SK-N-SH (cell line): ENCODE measurements around the gene FUT6. TPM values are rescaled to one million over a fixed set of nuclear protein-coding genes. Genes with fewer than 3 reads are reported as not detected.
A peak's percentile ranks its signal among the peaks of the same experiment; 100 is the strongest.

Experiments used
- CTCF ChIA-PET: fragments of 300-600, 350-600 bp; formaldehyde crosslinking; extraction: SDS; loops from one replicate; lab custom pipeline; 2021; lab: Yijun Ruan, JAX
- POLR2A ChIA-PET: fragments of 350-600 bp; sonication (Branson Sonifier 250); formaldehyde crosslinking; extraction: SDS; loops from one replicate; lab custom pipeline; 2020; ENCODE audit warnings: antibody characterized with exemption, inconsistent platforms; lab: Yijun Ruan, JAX
- DNase-seq: peaks from one replicate; pipeline ENCODE4 v3.0.0; 2012
- H2AFZ ChIP-seq: fragments of 200-600 bp; sonication (generic); 2 replicates; pipeline ENCODE4 v1.8.1; 2016; ENCODE audit warnings: antibody characterized with exemption, mild to moderate bottlenecking, low read depth
- H3F3A ChIP-seq: fragments of 200-600 bp; sonication (generic); replicated peaks from 2 replicates; pipeline ENCODE3; 2016; ENCODE audit warnings: antibody characterized with exemption, mild to moderate bottlenecking; ENCODE audit not compliant: insufficient read depth
- H3K27ac ChIP-seq, 2 experiments: fragments of 200-500 bp in 1 of 2; fragments of 200-600 bp in 1 of 2; sonication (Bioruptor generic) in 1 of 2; sonication (generic), shearing (Covaris generic) in 1 of 2; 2 replicates each; pipeline versions ENCODE4 v1.5.1 to v1.6.1; 2014 to 2016; ENCODE audit warnings: low read depth in 2 of 2, inconsistent platforms in 1 of 2, low read length in 1 of 2, mild to moderate bottlenecking in 1 of 2, mixed read lengths in 1 of 2
- H3K27me3 ChIP-seq: fragments of 200-600 bp; sonication (generic), shearing (Covaris generic); 2 replicates; pipeline ENCODE4 v1.6.1; 2016; ENCODE audit warnings: mixed run types; ENCODE audit not compliant: insufficient read depth
- H3K36me3 ChIP-seq, 2 experiments: fragments of 200-500 bp in 1 of 2; fragments of 200-600 bp in 1 of 2; sonication (Bioruptor generic) in 1 of 2; sonication (generic) in 1 of 2; replicated peaks in 1 of 2; 2 replicates each; pipeline versions ENCODE3 to v1.5.1; 2014 to 2016; ENCODE audit warnings: low read length in 1 of 2, mild to moderate bottlenecking in 1 of 2; ENCODE audit not compliant: insufficient read depth in 2 of 2, control insufficient read depth in 1 of 2
- H3K4me1 ChIP-seq, 2 experiments: fragments of 200-500 bp in 1 of 2; fragments of 200-600 bp in 1 of 2; sonication (Bioruptor generic) in 1 of 2; sonication (generic), shearing (Covaris generic) in 1 of 2; 2 replicates each; pipeline versions ENCODE4 v1.5.1 to v1.6.1; 2014 to 2016; ENCODE audit warnings: low read depth in 1 of 2, low read length in 1 of 2, mixed run types in 1 of 2; ENCODE audit not compliant: insufficient read depth in 2 of 2, control insufficient read depth in 1 of 2
- H3K4me2 ChIP-seq: fragments of 200-600 bp; sonication (generic), shearing (Covaris generic); 2 replicates; pipeline ENCODE4 v1.6.1; 2017; ENCODE audit warnings: mixed run types
- H3K4me3 ChIP-seq, 2 experiments: fragments of 200-500 bp in 1 of 2; fragments of 200-600 bp in 1 of 2; sonication (Bioruptor generic) in 1 of 2; sonication (generic), shearing (Covaris generic) in 1 of 2; 2 replicates each; pipeline versions ENCODE4 v1.5.1 to v1.8.1; 2014 to 2016; ENCODE audit warnings: low read depth in 2 of 2, inconsistent platforms in 1 of 2, low read length in 1 of 2, mild to moderate bottlenecking in 1 of 2, mixed read lengths in 1 of 2, moderate library complexity in 1 of 2
- H3K79me2 ChIP-seq: fragments of 200-600 bp; sonication (generic); 2 replicates; pipeline ENCODE4 v1.8.1; 2017; ENCODE audit warnings: mild to moderate bottlenecking; ENCODE audit not compliant: insufficient read depth
- H3K9ac ChIP-seq: fragments of 200-600 bp; sonication (generic); 2 replicates; pipeline ENCODE4 v1.6.1; 2017; ENCODE audit warnings: mixed run types
- H3K9me2 ChIP-seq: fragments of 200-600 bp; sonication (generic); 2 replicates; pipeline ENCODE4 v1.6.1; 2017; ENCODE audit warnings: mixed run types
- H3K9me3 ChIP-seq: fragments of 200-600 bp; sonication (generic); 2 replicates; pipeline ENCODE4 v1.6.1; 2017; ENCODE audit warnings: mixed run types, mild to moderate bottlenecking, moderate library complexity
- H4K20me1 ChIP-seq: fragments of 200-600 bp; sonication (generic); 2 replicates; pipeline ENCODE4 v1.6.1; 2017; ENCODE audit warnings: mild to moderate bottlenecking, mixed run types; ENCODE audit not compliant: insufficient read depth
- CHD2 ChIP-seq: fragments of 150-350 bp; IDR thresholded peaks from 2 replicates; pipeline ENCODE4 v1.6.1; 2018; ENCODE audit warnings: low read length; ENCODE audit not compliant: partially characterized antibody
- ELF1 ChIP-seq: IDR thresholded peaks from 2 replicates; pipeline ENCODE4 v1.4.0; 2012
- EP300 ChIP-seq, 2 experiments: IDR thresholded peaks; 2 replicates each; pipeline versions ENCODE4 v1.4.0 to v1.6.1; 2012; ENCODE audit warnings: borderline replicate concordance in 1 of 2, low read depth in 1 of 2, low read length in 1 of 2
- FOSL2 ChIP-seq: IDR thresholded peaks from 2 replicates; pipeline ENCODE4 v1.4.0; 2012; ENCODE audit warnings: low read depth, mild to moderate bottlenecking, moderate library complexity, borderline replicate concordance
- FOXJ3 ChIP-seq: sonication (generic); formaldehyde crosslinking; IDR thresholded peaks from 2 replicates; pipeline ENCODE4 v1.5.1; 2020; ENCODE audit warnings: mild to moderate bottlenecking, missing genetic modification reagents
- JUND ChIP-seq: IDR thresholded peaks from 2 replicates; pipeline ENCODE4 v1.4.0; 2012
- MEF2A ChIP-seq: IDR thresholded peaks from 2 replicates; pipeline ENCODE4 v1.4.0; 2012; ENCODE audit warnings: low read depth, borderline replicate concordance
- MXI1 ChIP-seq: IDR thresholded peaks from 2 replicates; pipeline ENCODE4 v1.6.1; 2012; ENCODE audit warnings: mild to moderate bottlenecking, low read depth, low read length, improper control_type of control experiment
- NRF1 ChIP-seq: IDR thresholded peaks from 2 replicates; pipeline ENCODE4 v1.6.1; 2012; ENCODE audit warnings: low read depth, mild to moderate bottlenecking, low read length
- POLR2AphosphoS5 ChIP-seq: IDR thresholded peaks from 2 replicates; pipeline ENCODE4 v1.6.1; 2012; ENCODE audit warnings: low read depth, low read length
- RAD21 ChIP-seq: IDR thresholded peaks from 2 replicates; pipeline ENCODE4 v1.6.1; 2012; ENCODE audit warnings: mild to moderate bottlenecking, low read length
- RCOR1 ChIP-seq: fragments of 150-350 bp; IDR thresholded peaks from 2 replicates; pipeline ENCODE4 v1.6.1; 2017; ENCODE audit warnings: antibody characterized with exemption, low read length
- RFX5 ChIP-seq: IDR thresholded peaks from 2 replicates; pipeline ENCODE4 v1.6.1; 2012; ENCODE audit warnings: mild to moderate bottlenecking, improper control_type of control experiment, low read length
- RXRA ChIP-seq: IDR thresholded peaks from 2 replicates; pipeline ENCODE4 v1.4.0; 2012; ENCODE audit warnings: low read depth, mild to moderate bottlenecking, borderline replicate concordance
- SMC3 ChIP-seq: IDR thresholded peaks from 2 replicates; pipeline ENCODE4 v1.6.1; 2012; ENCODE audit warnings: low read depth, low read length, improper control_type of control experiment
- WGBS: methylation state at CpG from one replicate; pipeline ENCODE4 v1.1.6; 2017; ENCODE audit warnings: low lambda C conversion rate; 5-methylcytosine and 5-hydroxymethylcytosine counted together
- polyA plus RNA-seq, 3 experiments: library from polyadenylated mRNA; depleted of rRNA; stranded (reverse); fragments of >200 nt; gene quantifications; 2 replicates each; pipeline ENCODE4 v1.2.3, GENCODE V29; 2012
- TF ChIP-seq, protein P1 (sequence below): IDR thresholded peaks from 2 replicates; pipeline ENCODE4 v1.4.0; 2012; ENCODE audit warnings: low read depth, borderline replicate concordance
- TF ChIP-seq, protein P2 (sequence below): IDR thresholded peaks from 2 replicates; pipeline ENCODE4 v1.4.0; 2012; ENCODE audit warnings: low read depth, borderline replicate concordance
- TF ChIP-seq, protein P3 (sequence below): fragments of 150-350 bp; IDR thresholded peaks from 2 replicates; pipeline ENCODE4 v1.6.1; 2017; ENCODE audit warnings: antibody characterized with exemption, low read length, low read depth, borderline replicate concordance
- TF ChIP-seq, protein P4 (sequence below): IDR thresholded peaks from 2 replicates; pipeline ENCODE4 v1.4.0; 2012; ENCODE audit warnings: low read depth
- TF ChIP-seq, protein P5 (sequence below): IDR thresholded peaks from 2 replicates; pipeline ENCODE4; 2012

The FUT6 gene
- polyA plus RNA-seq, 1 of the 3 experiments (the other 2 are of a cell fraction): not detected

DNA sequence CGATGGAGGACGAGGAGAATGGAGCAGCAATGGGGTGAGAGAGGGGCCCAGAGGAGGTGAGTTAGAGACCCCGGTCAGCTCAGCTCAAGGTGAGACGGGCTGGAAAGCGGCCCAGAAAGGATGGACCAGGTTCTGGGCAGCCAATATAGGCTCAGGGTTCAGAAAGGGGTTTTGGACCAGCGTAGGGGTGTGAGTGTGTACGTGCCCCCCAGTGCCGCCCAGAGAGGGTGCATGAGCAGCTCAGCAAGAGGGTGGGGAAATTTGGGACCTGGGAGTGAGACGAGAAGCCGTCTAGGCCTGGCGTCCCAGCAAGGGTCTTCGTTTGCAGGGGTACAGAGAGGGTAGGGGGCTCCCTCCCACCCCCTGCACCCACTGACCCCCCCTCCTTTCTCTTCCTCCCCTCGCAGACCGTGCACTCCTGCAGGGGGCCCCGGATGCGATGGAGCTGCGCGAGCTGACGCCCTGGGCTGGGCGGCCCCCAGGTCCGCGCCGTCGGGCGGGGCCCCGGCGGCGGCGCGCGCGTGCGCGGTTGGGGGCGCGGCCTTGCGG, 12.1 kb downstream of the FUT6 start:
- H3K4me3 ChIP-seq: peak overlapping the region; percentile 38 to 67; a peak in 3 of 4 replicates
- no peaks in the 10 kb centered on the region for H3K9me2 ChIP-seq
- peak overlapping the region in 1 of 2 experiments; percentile 96; a peak in 2 of 4 replicates for H3K27ac ChIP-seq
- no peaks in the 10 kb centered on the region for H3F3A ChIP-seq
- no peaks in the 10 kb centered on the region for H3K36me3 ChIP-seq
- H3K79me2 ChIP-seq: no peaks in the 10 kb centered on the region
- H4K20me1 ChIP-seq: no peaks in the 10 kb centered on the region
- ChIA-PET POLR2A (interaction anchor here (0.8 to 2.8 kb wide), 17 partner anchors 13 to 911 kb away, joined by 3 to 15 read pairs (median 4); partner anchors contain the start of genes GPR108, NDUFA11 and NRTN), CTCF (interaction anchor here (0.6 to 3.6 kb wide), 9 partner anchors 12 to 195 kb away, joined by 3 to 31 read pairs (median 8); partner anchors contain the start of genes FUT6 and NRTN)
- TF ChIP-seq JUND (no peak), SMC3 (no peak)
- H3K27me3 ChIP-seq: no peaks in the 10 kb centered on the region
- DNase-seq: no peak
- H2AFZ ChIP-seq: peak overlapping the region; percentile 81; the same call in 1 of the 2 replicates
- 36% methylated on average over 10 of the region's 37 CpGs for WGBS
- no peaks in the 10 kb centered on the region for H3K9me3 ChIP-seq
- peaks cover 0 to 28% of the 10 kb centered on the region in 2 experiments; a peak in 1 of 4 replicates for H3K4me1 ChIP-seq
- H3K9ac ChIP-seq: peak overlapping the region; percentile 43; the same call in 1 of the 2 replicates
- peak overlapping the region; percentile 54 for H3K4me2 ChIP-seq

DNA sequence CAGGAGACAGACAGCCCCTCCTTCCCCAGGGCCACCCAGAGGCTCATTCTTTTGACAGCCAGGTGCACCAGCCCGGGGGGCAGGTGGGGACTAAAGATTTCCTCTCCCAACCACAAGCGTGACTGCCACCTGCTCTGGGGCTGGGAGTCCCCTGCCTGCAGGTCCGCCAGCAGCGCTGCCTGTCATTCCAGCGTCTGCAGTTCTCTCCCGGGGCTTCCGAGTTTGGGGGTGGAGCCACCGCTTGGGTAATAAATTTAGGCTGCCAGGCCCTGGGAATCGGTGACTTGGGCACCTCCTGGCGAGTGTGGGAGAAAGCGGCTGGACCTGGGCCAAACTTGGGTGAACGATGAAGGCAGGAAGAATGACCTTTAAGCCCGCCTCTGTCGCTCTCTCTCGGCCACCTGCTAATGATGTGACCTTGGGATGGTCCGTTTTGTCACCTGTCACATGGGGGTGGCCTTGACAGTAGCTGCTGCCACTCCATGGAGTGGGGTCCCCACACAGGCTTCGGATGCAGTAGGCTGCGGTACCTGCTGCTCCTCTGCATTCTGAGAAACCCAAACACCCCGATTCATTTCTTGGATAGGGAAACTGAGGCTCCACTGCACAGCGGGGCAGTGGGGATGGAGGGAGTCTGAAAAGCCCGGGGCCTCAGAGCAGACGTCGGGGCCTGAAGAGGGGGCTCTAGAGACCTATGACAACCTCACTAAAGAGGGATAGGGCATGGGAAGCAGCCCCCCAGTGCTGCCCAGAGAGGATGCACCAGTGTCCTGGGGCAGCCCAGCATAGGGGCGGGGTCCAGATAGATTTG, 12.8 kb downstream of the FUT6 start:
- no peak overlapping the region for H3K27ac ChIP-seq
- H2AFZ ChIP-seq: peak overlapping the region; percentile 81; the same call in 1 of the 2 replicates
- H3K27me3 ChIP-seq: no peaks in the 10 kb centered on the region
- no peaks in the 10 kb centered on the region for H3K9me3 ChIP-seq
- H4K20me1 ChIP-seq: no peaks in the 10 kb centered on the region
- H3K9me2 ChIP-seq: no peaks in the 10 kb centered on the region
- WGBS: 8% methylated on average over 14 of the region's 24 CpGs
- no peaks in the 10 kb centered on the region for H3F3A ChIP-seq
- ChIA-PET POLR2A (interaction anchor here (1.3 to 2.8 kb wide), 2 partner anchors 23 to 32 kb away, joined by 3 to 15 read pairs; partner anchors contain the start of gene NRTN), CTCF (interaction anchor here (0.6 to 5.8 kb wide), 7 partner anchors 13 to 196 kb away, joined by 3 to 51 read pairs (median 8); partner anchors contain the start of genes FUT6 and NRTN)
- peaks cover 0 to 28% of the 10 kb centered on the region in 2 experiments; a peak in 1 of 4 replicates for H3K4me1 ChIP-seq
- H3K4me2 ChIP-seq: peak overlapping the region; percentile 54
- peak overlapping the region; percentile 38 to 67; a peak in 3 of 4 replicates for H3K4me3 ChIP-seq
- H3K9ac ChIP-seq: peak overlapping the region; percentile 43; the same call in 1 of the 2 replicates
- no peaks in the 10 kb centered on the region for H3K79me2 ChIP-seq
- H3K36me3 ChIP-seq: no peaks in the 10 kb centered on the region
- DNase-seq: peak; percentile 83
- no peak for TF ChIP-seq EP300 (IDR thresholded peaks at IDR 0.05; ENCODE audit: borderline replicate concordance in 1 of 2, low read depth in 1 of 2, low read length in 1 of 2)
- TF ChIP-seq NRF1: no peak
- no peak for TF ChIP-seq FOXJ3 (CRISPR knock-in tag)
- TF ChIP-seq ELF1: no peak
- peak; percentile 25 for TF ChIP-seq CHD2
- no peak for TF ChIP-seq RCOR1
- no peak for TF ChIP-seq MEF2A
- TF ChIP-seq FOSL2: no peak
- TF ChIP-seq MXI1: no peak; the same call in 1 of the 2 replicates
- TF ChIP-seq, protein P1, sequence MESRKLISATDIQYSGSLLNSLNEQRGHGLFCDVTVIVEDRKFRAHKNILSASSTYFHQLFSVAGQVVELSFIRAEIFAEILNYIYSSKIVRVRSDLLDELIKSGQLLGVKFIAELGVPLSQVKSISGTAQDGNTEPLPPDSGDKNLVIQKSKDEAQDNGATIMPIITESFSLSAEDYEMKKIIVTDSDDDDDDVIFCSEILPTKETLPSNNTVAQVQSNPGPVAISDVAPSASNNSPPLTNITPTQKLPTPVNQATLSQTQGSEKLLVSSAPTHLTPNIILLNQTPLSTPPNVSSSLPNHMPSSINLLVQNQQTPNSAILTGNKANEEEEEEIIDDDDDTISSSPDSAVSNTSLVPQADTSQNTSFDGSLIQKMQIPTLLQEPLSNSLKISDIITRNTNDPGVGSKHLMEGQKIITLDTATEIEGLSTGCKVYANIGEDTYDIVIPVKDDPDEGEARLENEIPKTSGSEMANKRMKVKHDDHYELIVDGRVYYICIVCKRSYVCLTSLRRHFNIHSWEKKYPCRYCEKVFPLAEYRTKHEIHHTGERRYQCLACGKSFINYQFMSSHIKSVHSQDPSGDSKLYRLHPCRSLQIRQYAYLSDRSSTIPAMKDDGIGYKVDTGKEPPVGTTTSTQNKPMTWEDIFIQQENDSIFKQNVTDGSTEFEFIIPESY: no peak
- TF ChIP-seq, protein P2, sequence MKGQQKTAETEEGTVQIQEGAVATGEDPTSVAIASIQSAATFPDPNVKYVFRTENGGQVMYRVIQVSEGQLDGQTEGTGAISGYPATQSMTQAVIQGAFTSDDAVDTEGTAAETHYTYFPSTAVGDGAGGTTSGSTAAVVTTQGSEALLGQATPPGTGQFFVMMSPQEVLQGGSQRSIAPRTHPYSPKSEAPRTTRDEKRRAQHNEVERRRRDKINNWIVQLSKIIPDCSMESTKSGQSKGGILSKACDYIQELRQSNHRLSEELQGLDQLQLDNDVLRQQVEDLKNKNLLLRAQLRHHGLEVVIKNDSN: no peak
- TF ChIP-seq RXRA: no peak
- no peak for TF ChIP-seq POLR2AphosphoS5
- TF ChIP-seq, protein P3, sequence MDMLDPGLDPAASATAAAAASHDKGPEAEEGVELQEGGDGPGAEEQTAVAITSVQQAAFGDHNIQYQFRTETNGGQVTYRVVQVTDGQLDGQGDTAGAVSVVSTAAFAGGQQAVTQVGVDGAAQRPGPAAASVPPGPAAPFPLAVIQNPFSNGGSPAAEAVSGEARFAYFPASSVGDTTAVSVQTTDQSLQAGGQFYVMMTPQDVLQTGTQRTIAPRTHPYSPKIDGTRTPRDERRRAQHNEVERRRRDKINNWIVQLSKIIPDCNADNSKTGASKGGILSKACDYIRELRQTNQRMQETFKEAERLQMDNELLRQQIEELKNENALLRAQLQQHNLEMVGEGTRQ: no peak
- TF ChIP-seq, protein P4, sequence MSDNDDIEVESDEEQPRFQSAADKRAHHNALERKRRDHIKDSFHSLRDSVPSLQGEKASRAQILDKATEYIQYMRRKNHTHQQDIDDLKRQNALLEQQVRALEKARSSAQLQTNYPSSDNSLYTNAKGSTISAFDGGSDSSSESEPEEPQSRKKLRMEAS: no peak
- TF ChIP-seq RAD21: peak; percentile 34
- no peak for TF ChIP-seq RFX5
- TF ChIP-seq, protein P5, sequence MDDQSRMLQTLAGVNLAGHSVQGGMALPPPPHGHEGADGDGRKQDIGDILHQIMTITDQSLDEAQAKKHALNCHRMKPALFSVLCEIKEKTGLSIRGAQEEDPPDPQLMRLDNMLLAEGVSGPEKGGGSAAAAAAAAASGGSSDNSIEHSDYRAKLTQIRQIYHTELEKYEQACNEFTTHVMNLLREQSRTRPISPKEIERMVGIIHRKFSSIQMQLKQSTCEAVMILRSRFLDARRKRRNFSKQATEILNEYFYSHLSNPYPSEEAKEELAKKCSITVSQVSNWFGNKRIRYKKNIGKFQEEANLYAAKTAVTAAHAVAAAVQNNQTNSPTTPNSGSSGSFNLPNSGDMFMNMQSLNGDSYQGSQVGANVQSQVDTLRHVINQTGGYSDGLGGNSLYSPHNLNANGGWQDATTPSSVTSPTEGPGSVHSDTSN: peak; percentile 88
